CD14-positive monocyte (primary cell): ENCODE data around the gene SCYL1. TPM values are rescaled to one million over a fixed set of nuclear protein-coding genes. Genes with fewer than 3 reads are reported as not detected.
A peak's percentile ranks its signal among the peaks of the same experiment; 100 is the strongest.

ENCODE experiments used
- DNase-seq, 3 donors: peaks; one replicate each; pipeline ENCODE4 v3.0.0-alpha.2; 2011 to 2022
- H2AFZ ChIP-seq: 2 replicates; pipeline ENCODE4 v1.6.0; 2012; ENCODE audit warnings: mild to moderate bottlenecking, low read depth, low read length, inconsistent platforms; ENCODE audit not compliant: insufficient read depth, poor library complexity, severe bottlenecking
- H3K27ac ChIP-seq, 2 donors: 1 replicate in 1 of 2; 2 replicates in 1 of 2; pipeline ENCODE4 v1.5.1; 2012 to 2013; ENCODE audit warnings: low read length in 2 of 2, control low read depth in 1 of 2, inconsistent platforms in 1 of 2, low read depth in 1 of 2, mild to moderate bottlenecking in 1 of 2
- H3K27me3 ChIP-seq, 2 donors: one replicate each; pipeline versions ENCODE4 v1.6.0 to v1.6.1; 2011 to 2013; ENCODE audit warnings: low read length in 2 of 2; ENCODE audit not compliant: control insufficient read depth in 2 of 2, insufficient read depth in 2 of 2
- H3K36me3 ChIP-seq, 2 donors: replicated peaks in 1 of 2; 1 replicate in 1 of 2; 2 replicates in 1 of 2; pipeline versions ENCODE4 v1.5.1 to v1.6.1; 2012 to 2013; ENCODE audit warnings: low read length in 2 of 2, control low read depth in 1 of 2, inconsistent platforms in 1 of 2, mild to moderate bottlenecking in 1 of 2; ENCODE audit not compliant: insufficient read depth in 2 of 2, control insufficient read depth in 1 of 2
- H3K4me1 ChIP-seq, 2 donors: 1 replicate in 1 of 2; 2 replicates in 1 of 2; pipeline versions ENCODE4 v1.5.1 to v1.6.1; 2012 to 2013; ENCODE audit warnings: low read length in 2 of 2, control low read depth in 1 of 2, inconsistent platforms in 1 of 2, mild to moderate bottlenecking in 1 of 2, moderate library complexity in 1 of 2; ENCODE audit not compliant: insufficient read depth in 2 of 2, control insufficient read depth in 1 of 2
- H3K4me2 ChIP-seq: replicated peaks from 2 replicates; pipeline ENCODE3; 2012; ENCODE audit warnings: low read length, moderate library complexity, mild to moderate bottlenecking; ENCODE audit not compliant: poor library complexity, severe bottlenecking; ENCODE audit errors: extremely low read depth
- H3K4me3 ChIP-seq, 3 experiments: fragments of 200-600 bp in 1 of 3; sonication (generic) in 1 of 3; replicated peaks in 1 of 3; 1 replicate in 2 of 3; 2 replicates in 1 of 3; pipeline ENCODE4 v1.5.1; 2011 to 2013; ENCODE audit warnings: low read length in 3 of 3, mild to moderate bottlenecking in 3 of 3, control low read depth in 2 of 3, low read depth in 2 of 3, inconsistent platforms in 1 of 3, moderate library complexity in 1 of 3
- H3K79me2 ChIP-seq: 2 replicates; pipeline ENCODE4 v1.6.0; 2012; ENCODE audit warnings: mild to moderate bottlenecking, control low read depth, inconsistent platforms, low read length, moderate library complexity; ENCODE audit not compliant: insufficient read depth
- H3K9ac ChIP-seq: 2 replicates; pipeline ENCODE4 v1.6.0; 2017; ENCODE audit warnings: low read length, mild to moderate bottlenecking; ENCODE audit not compliant: insufficient read depth, poor library complexity, severe bottlenecking
- H3K9me3 ChIP-seq, 2 donors: replicated peaks in 1 of 2; 1 replicate in 1 of 2; 2 replicates in 1 of 2; pipeline versions ENCODE4 v1.5.1 to v1.6.1; 2012 to 2013; ENCODE audit warnings: low read length in 2 of 2, control low read depth in 1 of 2; ENCODE audit not compliant: control insufficient read depth in 1 of 2, insufficient read depth in 1 of 2
- H4K20me1 ChIP-seq: 2 replicates; pipeline ENCODE4 v1.6.0; 2012; ENCODE audit warnings: mild to moderate bottlenecking, low read length, control low read depth, moderate library complexity; ENCODE audit not compliant: insufficient read depth
- H3K27ac Mint-ChIP-seq, 7 donors: one replicate each; pipeline ENCODE4 v1.8.0; 2020; ENCODE audit warnings: mild to moderate bottlenecking in 7 of 7, mixed read lengths in 7 of 7, moderate library complexity in 6 of 7, inconsistent platforms in 2 of 7
- H3K27me3 Mint-ChIP-seq, 3 donors: one replicate each; pipeline ENCODE4 v1.8.0; 2021 to 2022; ENCODE audit warnings: low read depth in 3 of 3, mild to moderate bottlenecking in 3 of 3, mixed read lengths in 3 of 3, moderate library complexity in 3 of 3, inconsistent platforms in 1 of 3
- H3K36me3 Mint-ChIP-seq, 2 donors: one replicate each; pipeline ENCODE4 v1.8.0; 2020; ENCODE audit warnings: mixed read lengths in 2 of 2, inconsistent platforms in 1 of 2, mild to moderate bottlenecking in 1 of 2
- H3K4me1 Mint-ChIP-seq: one replicate; pipeline ENCODE4 v1.8.0; 2020; ENCODE audit warnings: mild to moderate bottlenecking, mixed read lengths
- H3K4me3 Mint-ChIP-seq, 2 donors: one replicate each; pipeline ENCODE4 v1.8.0; 2020; ENCODE audit warnings: mild to moderate bottlenecking in 2 of 2, mixed read lengths in 2 of 2, moderate library complexity in 1 of 2
- H3K9me3 Mint-ChIP-seq, 7 donors: one replicate each; pipeline ENCODE4 v1.8.0; 2020 to 2022; ENCODE audit warnings: mixed read lengths in 7 of 7, mild to moderate bottlenecking in 6 of 7, moderate library complexity in 6 of 7, inconsistent platforms in 2 of 7
- CTCF ChIP-seq: fragments of 200-600 bp; IDR thresholded peaks from one replicate; pipeline ENCODE4 v1.8.0; 2022; ENCODE audit warnings: antibody characterized with exemption, mild to moderate bottlenecking
- WGBS: methylation state at CpG from one replicate; pipeline ENCODE4 v1.1.5; 2013; ENCODE audit warnings: missing lambda C conversion rate; ENCODE audit not compliant: insufficient coverage; 5-methylcytosine and 5-hydroxymethylcytosine counted together
- intact Hi-C, 2 donors: fragments of 100-400 bp; cut with micrococcal nuclease; formaldehyde crosslinking; loops; one replicate each; pipeline versions ENCODE4 v1.15.0 to v1.15.1; 2023
- polyA plus RNA-seq, 3 donors: library from polyadenylated mRNA; depleted of rRNA in 1 of 3; unstranded in 2 of 3; stranded (reverse) in 1 of 3; fragments of 300-500 nt in 2 of 3; fragments of >200 nt in 1 of 3; fragmentation: Illumina TruSeq in 2 of 3; gene quantifications; 1 replicate in 2 of 3; 2 replicates in 1 of 3; pipeline ENCODE4 v1.2.3, GENCODE V29; 2012 to 2021

SCYL1 gene
- polyA plus RNA-seq, 3 donors, result 18.6 to 71.6 (median 29.7) TPM

GRCh38 chr11:65542738-65543390, 18.0 kb downstream of the SCYL1 start:
- Histone ChIP-seq H3K27me3 (no peaks in the 10 kb centered on the region), H3K36me3 (peaks cover 8% of the 10 kb centered on the region in 2 donors), H3K4me1 (peaks cover 23 to 45% of the 10 kb centered on the region in 2 donors), H3K4me3 (no peak overlapping the region), H3K9me3 (no peaks in the 10 kb centered on the region), H2AFZ (no peak overlapping the region), H3K9ac (no peak overlapping the region), H4K20me1 (no peaks in the 10 kb centered on the region), H3K27ac (no peak overlapping the region), H3K79me2 (no peaks in the 10 kb centered on the region), H3K4me2 (no peak overlapping the region)
- Mint-ChIP-seq H3K27ac (peak overlapping the region in 2 of 7 donors; percentile 62 to 80), H3K4me1 (peaks cover 25% of the 10 kb centered on the region), H3K4me3 (no peak overlapping the region), H3K36me3 (peaks cover 2 to 11% of the 10 kb centered on the region in 2 donors), H3K9me3 (no peaks in the 10 kb centered on the region), H3K27me3 (peaks cover 10 to 12% (median 11%) of the 10 kb centered on the region in 3 donors)
- DNase-seq, result no peak
- intact Hi-C loops, result loop anchor here (5.0 to 10.0 kb wide), 2 partner anchors 69 to 72 kb away; partner anchors contain the start of genes MAP3K11 (in 2 of the 2) and PCNX3 (in 1 of the 2)
- no peak for TF ChIP-seq CTCF
- WGBS, result 100% methylated on average over 2 of the region's 3 CpGs

- H3K36me3 Mint-ChIP-seq, result no peaks in the 10 kb centered on the region
- peaks cover 30% of the 10 kb centered on the region for H3K4me1 Mint-ChIP-seq
- peak overlapping the region in 4 of 7 donors; percentile 27 to 68 (median 45) for H3K27ac Mint-ChIP-seq
- Histone ChIP-seq H3K9me3 (no peaks in the 10 kb centered on the region), H3K36me3 (no peaks in the 10 kb centered on the region), H3K9ac (no peak overlapping the region), H3K79me2 (no peaks in the 10 kb centered on the region), H3K27me3 (no peaks in the 10 kb centered on the region), H4K20me1 (no peaks in the 10 kb centered on the region), H3K27ac (no peak overlapping the region), H3K4me2 (peak overlapping the region; percentile 91), H3K4me3 (peak overlapping the region in 1 of 3 experiments; percentile 79), H3K4me1 (peaks cover 20 to 30% of the 10 kb centered on the region in 2 donors), H2AFZ (peak overlapping the region; percentile 79)
- intact Hi-C loops, result loop anchor here in 1 of 2 donors (10.0 kb wide), 1 partner anchor 69 kb away; the partner anchor contains the start of genes MAP3K11 and PCNX3
- H3K4me3 Mint-ChIP-seq, result peak overlapping the region; percentile 60 to 83
- peaks cover 0 to 2% (median 0%) of the 10 kb centered on the region in 7 donors for H3K9me3 Mint-ChIP-seq
- no peak for DNase-seq
- TF ChIP-seq CTCF, result no peak
- WGBS, result no CpG with 5 or more reads among the region's 4 CpGs
- H3K27me3 Mint-ChIP-seq, result peaks cover 17 to 18% (median 18%) of the 10 kb centered on the region in 3 donors
Measured at GRCh38 chr11:65545853-65546216, 21.0 kb downstream of the SCYL1 start.
